OCI-LY3 (cell line): ENCODE results near the gene IL1A.
A peak's percentile ranks its signal among the peaks of the same experiment; 100 is the strongest.

Source experiments
- H2AFZ ChIP-seq: fragments of 200-600, 300-600 bp; shearing (Covaris generic); 2 replicates; pipeline ENCODE4 v1.6.0; 2014; ENCODE audit warnings: antibody characterized with exemption, low read depth, low read length
- H3K27ac ChIP-seq: fragments of 200-600, 300-600 bp; sonication (generic); 2 replicates; pipeline ENCODE4 v1.5.1; 2014; ENCODE audit warnings: mild to moderate bottlenecking, low read length, moderate library complexity, mixed read lengths
- H3K27me3 ChIP-seq: fragments of 200-600, 300-600 bp; sonication (generic); 2 replicates; pipeline ENCODE4 v1.6.1; 2014; ENCODE audit warnings: low read depth, low read length, mixed read lengths
- H3K36me3 ChIP-seq: fragments of 200-600, 300-600 bp; sonication (generic); replicated peaks from 2 replicates; pipeline ENCODE3; 2014; ENCODE audit warnings: low read depth, low read length, mixed read lengths
- H3K4me1 ChIP-seq: fragments of 300-600, 200-600 bp; sonication (generic); 2 replicates; pipeline ENCODE4 v1.6.1; 2014; ENCODE audit warnings: low read length, mixed read lengths
- H3K4me2 ChIP-seq: fragments of 200-600, 300-600 bp; sonication (generic); 2 replicates; pipeline ENCODE4 v1.6.1; 2014; ENCODE audit warnings: low read length, mixed read lengths
- H3K4me3 ChIP-seq: fragments of 300-600, 200-600 bp; sonication (generic); 2 replicates; pipeline ENCODE4 v1.5.1; 2014; ENCODE audit warnings: antibody characterized with exemption, mild to moderate bottlenecking, low read length, moderate library complexity
- H3K79me2 ChIP-seq: fragments of 300-600, 200-600 bp; shearing (Covaris generic); 2 replicates; pipeline ENCODE4 v1.6.1; 2014; ENCODE audit warnings: mild to moderate bottlenecking, low read length, mixed read lengths
- H3K9ac ChIP-seq: fragments of 300-600, 200-600 bp; shearing (Covaris generic); 2 replicates; pipeline ENCODE4 v1.6.0; 2014; ENCODE audit warnings: mild to moderate bottlenecking, low read length, moderate library complexity
- H3K9me3 ChIP-seq: fragments of 200-600, 300-600 bp; shearing (Covaris generic); 2 replicates; pipeline ENCODE4 v1.6.1; 2014; ENCODE audit warnings: low read length, mixed read lengths; ENCODE audit not compliant: insufficient read depth
- H4K20me1 ChIP-seq: fragments of 200-600, 300-600 bp; sonication (generic); 2 replicates; pipeline ENCODE4 v1.6.1; 2016; ENCODE audit warnings: low read length, mixed read lengths; ENCODE audit not compliant: insufficient read depth
- CTCF ChIP-seq: fragments of 200-600, 300-600 bp; sonication (generic); IDR thresholded peaks from 2 replicates; pipeline ENCODE4 v1.5.1; 2014; ENCODE audit warnings: antibody characterized with exemption, low read length, low read depth
- EZH2phosphoT487 ChIP-seq: fragments of 200-600 bp; shearing (Covaris generic); IDR thresholded peaks from 2 replicates; pipeline ENCODE4 v1.6.1; 2018; ENCODE audit warnings: antibody characterized with exemption, mixed run types, low read depth

The IL1A gene

DNA sequence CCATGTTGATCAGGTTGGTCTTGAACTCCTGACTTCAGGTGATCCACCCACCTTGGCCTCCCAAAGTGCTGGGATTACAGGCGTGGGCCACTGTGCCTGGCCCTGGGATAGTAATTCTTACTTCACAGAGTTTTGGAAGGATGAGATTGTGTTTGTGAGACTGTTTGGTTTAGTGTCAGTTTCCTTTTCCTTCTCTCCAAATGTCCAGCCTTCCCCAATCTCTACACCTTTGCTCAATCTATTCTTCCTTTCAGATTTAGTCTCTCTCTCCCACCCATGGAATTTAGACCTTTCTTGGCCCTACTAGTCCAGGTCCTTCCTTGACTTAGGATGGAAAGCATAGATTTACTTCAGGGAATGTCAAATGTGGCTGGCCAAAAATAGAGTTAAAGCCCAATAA, 12.2 kb upstream of the IL1A start:
- H3K9ac ChIP-seq, result no peak overlapping the region
- H3K36me3 ChIP-seq, result no peaks in the 10 kb centered on the region
- H3K27me3 ChIP-seq, result no peaks in the 10 kb centered on the region
- no peaks in the 10 kb centered on the region for H3K79me2 ChIP-seq
- no peak overlapping the region for H3K4me3 ChIP-seq
- TF ChIP-seq EZH2phosphoT487 (no peak), CTCF (no peak)
- no peak overlapping the region for H3K27ac ChIP-seq
- no peak overlapping the region for H2AFZ ChIP-seq
- no peak overlapping the region for H3K4me2 ChIP-seq
- H4K20me1 ChIP-seq, result no peaks in the 10 kb centered on the region
- no peaks in the 10 kb centered on the region for H3K9me3 ChIP-seq
- H3K4me1 ChIP-seq, result peaks cover 46% of the 10 kb centered on the region

- TF ChIP-seq CTCF (no peak), EZH2phosphoT487 (no peak)
These were observed 11.5 kb upstream of the IL1A start for GRCh38 chr2:112795774-112796173.

GRCh38 chr2:112794841-112795240, 10.5 kb upstream of the IL1A start:
- TF ChIP-seq EZH2phosphoT487 (no peak), CTCF (no peak)
- Histone ChIP-seq H3K4me3 (no peak overlapping the region), H3K27ac (0 out of 2 replicates have a peak overlapping the region, but pooled peaks have one; percentile 80), H3K79me2 (no peaks in the 10 kb centered on the region), H3K4me1 (peaks cover 44% of the 10 kb centered on the region), H2AFZ (no peak overlapping the region), H3K36me3 (no peaks in the 10 kb centered on the region), H3K9me3 (no peaks in the 10 kb centered on the region), H4K20me1 (no peaks in the 10 kb centered on the region), H3K4me2 (peak overlapping the region; percentile 57; the same call in 1 of the 2 replicates), H3K9ac (no peak overlapping the region), H3K27me3 (no peaks in the 10 kb centered on the region)

More at GRCh38 chr2:112795774-112796173, 11.5 kb upstream of the IL1A start:
- Histone ChIP-seq H3K9me3 (no peaks in the 10 kb centered on the region), H3K36me3 (no peaks in the 10 kb centered on the region), H4K20me1 (no peaks in the 10 kb centered on the region), H3K4me3 (no peak overlapping the region), H3K79me2 (no peaks in the 10 kb centered on the region), H3K4me1 (peaks cover 46% of the 10 kb centered on the region), H3K4me2 (0 out of 2 replicates have a peak overlapping the region, but pooled peaks have one; percentile 6), H3K27me3 (no peaks in the 10 kb centered on the region), H3K27ac (0 out of 2 replicates have a peak overlapping the region, but pooled peaks have one; percentile 12), H2AFZ (no peak overlapping the region), H3K9ac (no peak overlapping the region)

DNA sequence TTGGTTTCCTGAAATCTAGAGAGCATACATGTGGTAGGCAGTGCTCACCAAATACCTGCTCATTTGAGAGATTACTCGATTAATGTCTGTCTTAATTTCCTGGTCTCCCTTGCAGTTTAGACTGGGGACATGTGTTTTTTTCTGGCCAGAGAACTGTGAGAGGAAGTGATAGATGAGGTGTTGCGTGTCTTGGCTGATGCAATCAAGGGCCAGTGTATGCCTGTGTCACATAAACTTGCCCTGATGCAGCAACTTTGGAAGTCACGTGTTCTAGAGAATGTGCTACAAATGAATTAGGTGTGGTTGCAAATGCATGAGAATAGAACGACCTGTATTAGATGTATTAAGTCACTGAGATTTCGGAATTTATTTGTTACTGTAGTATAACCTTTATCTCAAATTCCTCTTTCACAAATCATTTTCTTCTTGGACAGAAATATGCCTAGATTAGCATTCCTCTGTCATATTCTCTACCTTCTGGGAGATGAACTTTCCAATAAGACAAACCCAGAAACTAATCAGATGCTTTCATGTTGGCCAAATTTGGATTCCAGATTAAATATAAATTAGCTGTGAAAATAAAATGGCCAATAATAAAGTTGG, 9.9 kb upstream of the IL1A start:
- Histone ChIP-seq H3K27me3 (no peaks in the 10 kb centered on the region), H3K4me1 (peaks cover 38% of the 10 kb centered on the region), H3K9me3 (no peaks in the 10 kb centered on the region), H3K36me3 (no peaks in the 10 kb centered on the region), H3K9ac (peak overlapping the region; percentile 46; the same call in 1 of the 2 replicates), H3K27ac (peak overlapping the region; percentile 80), H3K79me2 (no peaks in the 10 kb centered on the region), H2AFZ (no peak overlapping the region), H4K20me1 (no peaks in the 10 kb centered on the region), H3K4me2 (peak overlapping the region; percentile 57), H3K4me3 (peak overlapping the region; percentile 25)
- TF ChIP-seq EZH2phosphoT487 (no peak), CTCF (no peak)
